K562 (cell line): ENCODE data around the gene CDH16. TPM values are rescaled to one million over a fixed set of nuclear protein-coding genes. Genes with fewer than 3 reads are reported as not detected.

Source experiments
- ATAC-seq: fragments of 200-7000 bp; cut with Tn5 transposase; 3 replicates; pipeline ENCODE4 v1.9.1; 2020; ENCODE audit warnings: moderate library complexity
- BruUV-seq: library from RNA; stranded (reverse); fragments of 400-500 nt; replicated peaks from 2 replicates; lab custom pipeline; 2021; lab: Mats Ljungman, UMichigan
- CTCF ChIA-PET: fragments of 300-600 bp; formaldehyde crosslinking; extraction: SDS; loops from one replicate; lab custom pipeline; 2021; ENCODE audit warnings: low intra/inter-chr PET ratio; lab: Yijun Ruan, JAX
- POLR2A ChIA-PET: fragments of 300-600, 350-650 bp; sonication (Branson Sonifier 250); formaldehyde crosslinking; extraction: SDS; loops from one replicate; lab custom pipeline; 2021; ENCODE audit warnings: antibody characterized with exemption, inconsistent platforms; lab: Yijun Ruan, JAX
- DNase-seq, 4 experiments: peaks; one replicate each; pipeline versions ENCODE4 v3.0.0 to v3.0.0-alpha.2; 2011 to 2018; ENCODE audit warnings: low spot score in 3 of 4, mixed read lengths in 3 of 4; ENCODE audit errors: extremely low read depth in 1 of 4
- FAIRE-seq: peaks from 2 replicates; lab custom pipeline; 2011; peaks lifted over from hg19 to GRCh38; lab: Jason Lieb, UNC
- H2AFZ ChIP-seq: 2 replicates; pipeline ENCODE4 v1.6.0; 2011; ENCODE audit warnings: low read depth, low read length, control low read depth, inconsistent platforms
- H3K27ac ChIP-seq: fragments of 200-600 bp; 3 replicates; pipeline ENCODE4 v1.8.0; 2011; ENCODE audit warnings: low read depth, mild to moderate bottlenecking, control low read depth, inconsistent platforms, low read length, moderate library complexity, mixed read lengths; ENCODE audit errors: extremely low read depth
- H3K27me3 ChIP-seq, 2 experiments: fragments of 300-600 bp in 1 of 2; 2 replicates in 1 of 2; 3 replicates in 1 of 2; pipeline versions ENCODE4 v1.6.0 to v1.8.0; 2011; ENCODE audit warnings: inconsistent platforms in 2 of 2, low read length in 2 of 2, mild to moderate bottlenecking in 1 of 2, mixed read lengths in 1 of 2, moderate library complexity in 1 of 2; ENCODE audit not compliant: control insufficient read depth in 2 of 2, insufficient read depth in 2 of 2
- H3K36me3 ChIP-seq: fragments of 300-600 bp; 3 replicates; pipeline ENCODE4 v1.8.0; 2011; ENCODE audit warnings: mild to moderate bottlenecking, low read length, inconsistent platforms; ENCODE audit not compliant: control insufficient read depth, insufficient read depth
- H3K4me1 ChIP-seq, 2 experiments: fragments of 200-600 bp in 1 of 2; replicated peaks in 1 of 2; 2 replicates in 1 of 2; 3 replicates in 1 of 2; pipeline versions ENCODE4 v1.5.1 to v1.8.0; 2011; ENCODE audit warnings: inconsistent platforms in 2 of 2, low read length in 2 of 2, mild to moderate bottlenecking in 1 of 2, mixed read lengths in 1 of 2, moderate library complexity in 1 of 2; ENCODE audit not compliant: control insufficient read depth in 2 of 2, insufficient read depth in 2 of 2
- H3K4me2 ChIP-seq: 2 replicates; pipeline ENCODE4 v1.6.1; 2011; ENCODE audit warnings: low read length, control low read depth, inconsistent platforms, mixed read lengths; ENCODE audit not compliant: insufficient read depth
- H3K4me3 ChIP-seq: fragments of 200-600 bp; sonication (generic), shearing (Covaris generic); 2 replicates; pipeline ENCODE4 v1.5.1; 2016; ENCODE audit warnings: control low read depth, inconsistent platforms
- H3K79me2 ChIP-seq: fragments of 200-600 bp; 3 replicates; pipeline ENCODE4 v1.8.0; 2011; ENCODE audit warnings: low read length, inconsistent platforms; ENCODE audit not compliant: control insufficient read depth, insufficient read depth
- H3K9ac ChIP-seq, 2 experiments: 2 replicates each; pipeline versions ENCODE4 v1.6.0 to v1.6.1; 2011; ENCODE audit warnings: low read depth in 2 of 2, low read length in 2 of 2, control low read depth in 1 of 2, inconsistent platforms in 1 of 2, mild to moderate bottlenecking in 1 of 2, mixed read lengths in 1 of 2; ENCODE audit not compliant: insufficient read depth in 1 of 2
- H3K9me1 ChIP-seq: one replicate; pipeline ENCODE4 v1.6.0; 2011; ENCODE audit warnings: inconsistent platforms, mild to moderate bottlenecking, low read length, moderate library complexity; ENCODE audit not compliant: control insufficient read depth, insufficient read depth
- H3K9me3 ChIP-seq: replicated peaks from 2 replicates; pipeline ENCODE4 v1.5.1; 2011; ENCODE audit warnings: low read depth, low read length, inconsistent platforms; ENCODE audit not compliant: control insufficient read depth, insufficient read depth
- H4K20me1 ChIP-seq: replicated peaks from 2 replicates; pipeline ENCODE4 v1.6.1; 2011; ENCODE audit warnings: low read length, inconsistent platforms, mixed read lengths; ENCODE audit not compliant: control insufficient read depth, insufficient read depth
- CBFA2T2 ChIP-seq: fragments of 450-650 bp; conservative IDR thresholded peaks from 2 replicates; pipeline ENCODE4 v1.6.1; 2017; ENCODE audit warnings: mild to moderate bottlenecking
- SAFB ChIP-seq: fragments of 200-400 bp; formaldehyde crosslinking; IDR thresholded peaks from 2 replicates; pipeline ENCODE4 v1.6.1; 2017; ENCODE audit warnings: low read depth, low read length, borderline replicate concordance
- SLC30A9 ChIP-seq: fragments of 250-450 bp; sonication (Bioruptor Pico); IDR thresholded peaks from 2 replicates; pipeline ENCODE4 v1.8.0; 2022; ENCODE audit warnings: mild to moderate bottlenecking, moderate library complexity
- SMAD3 ChIP-seq: fragments of 450-650 bp; formaldehyde crosslinking; conservative IDR thresholded peaks from 2 replicates; pipeline ENCODE4 v1.4.0; 2020; ENCODE audit warnings: mild to moderate bottlenecking
- XRCC3 ChIP-seq: fragments of 450-650 bp; IDR thresholded peaks from 2 replicates; pipeline ENCODE4 v1.6.1; 2017; ENCODE audit warnings: mild to moderate bottlenecking, moderate library complexity
- ZBTB34 ChIP-seq: fragments of 250-450 bp; sonication (Bioruptor Pico); IDR thresholded peaks from 2 replicates; pipeline ENCODE4 v1.8.0; 2021; ENCODE audit warnings: mild to moderate bottlenecking, moderate library complexity
- WGBS: fragments of 100-300 bp; shearing (Covaris generic); methylation state at CpG from one replicate; pipeline ENCODE4 v1.1.6; 2016; ENCODE audit warnings: low coverage, mixed read lengths; ENCODE audit not compliant: insufficient coverage; ENCODE audit errors: missing lambda C conversion rate; 5-methylcytosine and 5-hydroxymethylcytosine counted together
- in situ Hi-C: fragments of 300-500 bp; cut with MboI; formaldehyde crosslinking; loops from 4 replicates; pipeline ENCODE4 v1.15.0; 2018; ENCODE audit warnings: inconsistent platforms, mixed read lengths
- intact Hi-C: fragments of 100-400 bp; cut with micrococcal nuclease; formaldehyde crosslinking; loops from 2 replicates; pipeline ENCODE4 v1.14.2; 2022
- polyA plus RNA-seq, 8 experiments: library from polyadenylated mRNA; depleted of rRNA in 4 of 8; stranded (reverse) in 5 of 8; unstranded in 3 of 8; fragments of >200 nt; fragmentation: Nextera tagmentation in 2 of 8; fragmentation: Illumina TruSeq in 1 of 8; extraction: Ambion mirVana in 2 of 8; extraction: Trizol in 1 of 8; gene quantifications; 2 replicates each; pipeline versions ENCODE4 v1.2.1 to v1.2.3, GENCODE V29; 2011 to 2014; ENCODE audit warnings: inconsistent platforms in 1 of 8, missing spikeins in 1 of 8
- total RNA-seq, 7 experiments: library from RNA; depleted of rRNA in 6 of 7; stranded (reverse); fragments of >200 nt in 6 of 7; fragmentation: Illumina TruSeq in 2 of 7; extraction: Trizol in 2 of 7; gene quantifications; 2 replicates each; pipeline versions ENCODE4 v1.2.1 to v1.2.3, GENCODE V29; 2011 to 2021; ENCODE audit warnings: low replicate concordance in 1 of 7

The CDH16 gene
- total and polyA plus RNA-seq, 9 of the 15 experiments (the other 6 are each of a cell fraction or from before 2014, with no cell fraction given), result not detected

GRCh38 chr16:66894055-66894454 is 24.6 kb downstream of the CDH16 start:
- POLR2A ChIA-PET, result interaction anchor here (3.0 kb wide), 1 partner anchor 34 kb away, joined by 15 read pairs; no protein-coding TSS in a partner anchor
- intact Hi-C loops, result no loop called here
- no peak for FAIRE-seq
- H3K9me3 ChIP-seq, result no peaks in the 10 kb centered on the region
- peaks cover 4 to 15% of the 10 kb centered on the region in 2 experiments; a peak in 4 of 5 replicates for H3K4me1 ChIP-seq
- no TSS peak for BruUV-seq
- no peak overlapping the region for H3K4me2 ChIP-seq
- CTCF ChIA-PET, result interaction anchor here (2.8 to 4.3 kb wide), 2 partner anchors 31 to 34 kb away, joined by 10 to 41 read pairs; partner anchors contain the start of gene RRAD
- no peaks in the 10 kb centered on the region for H3K79me2 ChIP-seq
- no peak overlapping the region for H3K27ac ChIP-seq
- no peak overlapping the region for H3K4me3 ChIP-seq
- H3K9me1 ChIP-seq, result no peaks in the 10 kb centered on the region
- DNase-seq, result no peak
- TF ChIP-seq ZBTB34 (CRISPR knock-in tag), result no peak
- no peak for TF ChIP-seq XRCC3
- no peak for TF ChIP-seq SMAD3 (CRISPR knock-in tag)
- TF ChIP-seq SAFB, result no peak
- no peak for TF ChIP-seq SLC30A9
- TF ChIP-seq CBFA2T2, result no peak
- H3K36me3 ChIP-seq, result peaks cover 13% of the 10 kb centered on the region; the same call in 1 of the 3 replicates
- no peak for ATAC-seq
- in situ Hi-C loops, result no loop called here
- no peaks in the 10 kb centered on the region for H4K20me1 ChIP-seq
- WGBS, result 55% methylated on average over 2 of the region's 2 CpGs
- no peak overlapping the region for H3K9ac ChIP-seq
- no peak overlapping the region for H2AFZ ChIP-seq
- no peaks in the 10 kb centered on the region for H3K27me3 ChIP-seq
